Progenitor cell of endocrine pancreas (in vitro differentiated cells): ENCODE measurements around the gene PRKCZ. TPM values are rescaled to one million over a fixed set of nuclear protein-coding genes. Genes with fewer than 3 reads are reported as not detected.

ENCODE experiments used
- DNase-seq: peaks from one replicate; pipeline ENCODE4 v3.0.0; 2021; ENCODE audit warnings: low spot score; ENCODE audit not compliant: unreplicated experiment
- H3K27ac Mint-ChIP-seq: 2 replicates; pipeline ENCODE4 v1.8.0; 2021; ENCODE audit warnings: mild to moderate bottlenecking, moderate library complexity, mixed read lengths
- H3K27me3 Mint-ChIP-seq: 2 replicates; pipeline ENCODE4 v1.8.0; 2021; ENCODE audit warnings: mixed read lengths
- H3K36me3 Mint-ChIP-seq: 2 replicates; pipeline ENCODE4 v1.8.0; 2022; ENCODE audit warnings: mixed read lengths; ENCODE audit not compliant: insufficient read depth
- H3K4me1 Mint-ChIP-seq: 2 replicates; pipeline ENCODE4 v1.8.0; 2021; ENCODE audit warnings: low read depth, mixed read lengths
- H3K4me3 Mint-ChIP-seq: 2 replicates; pipeline ENCODE4 v1.8.0; 2021; ENCODE audit warnings: low read depth, mild to moderate bottlenecking, moderate library complexity, mixed read lengths
- H3K9me3 Mint-ChIP-seq: 2 replicates; pipeline ENCODE4 v1.8.0; 2021; ENCODE audit warnings: low read depth, mixed read lengths
- CTCF ChIP-seq: fragments of 200-600 bp; sonication (generic); IDR thresholded peaks from one replicate; pipeline ENCODE4 v1.5.0; 2021; ENCODE audit warnings: antibody characterized with exemption, mild to moderate bottlenecking; ENCODE audit not compliant: unreplicated experiment
- total RNA-seq: library from RNA; stranded (reverse); gene quantifications from 2 replicates; pipeline ENCODE4 v1.2.1, GENCODE V29; 2021

The PRKCZ gene
- total RNA-seq, 1 donor from 2014 or later, result 71.5 TPM

- Mint-ChIP-seq H3K4me1 (no peaks in the 10 kb centered on the region), H3K4me3 (no peak overlapping the region), H3K27me3 (no peaks in the 10 kb centered on the region), H3K9me3 (no peaks in the 10 kb centered on the region), H3K36me3 (no peaks in the 10 kb centered on the region), H3K27ac (no peak overlapping the region)
- no peak for TF ChIP-seq CTCF
- DNase-seq, result no peak
Observed at GRCh38 chr1:2088458-2088857, 38.2 kb downstream of the PRKCZ start.

- no peaks in the 10 kb centered on the region for H3K4me1 Mint-ChIP-seq
- DNase-seq, result no peak
Observed at GRCh38 chr1:2089051-2089450, 38.8 kb downstream of the PRKCZ start.

GRCh38 chr1:2090216-2090890 lies 40.1 kb downstream of the PRKCZ start:
- Mint-ChIP-seq H3K36me3 (no peaks in the 10 kb centered on the region), H3K27ac (no peak overlapping the region), H3K4me3 (no peak overlapping the region), H3K9me3 (no peaks in the 10 kb centered on the region), H3K4me1 (no peaks in the 10 kb centered on the region), H3K27me3 (no peaks in the 10 kb centered on the region)
- no peak for DNase-seq
- TF ChIP-seq CTCF, result no peak

More at GRCh38 chr1:2089051-2089450, 38.8 kb downstream of the PRKCZ start:
- TF ChIP-seq CTCF, result no peak
- H3K4me3 Mint-ChIP-seq, result no peak overlapping the region
- no peaks in the 10 kb centered on the region for H3K36me3 Mint-ChIP-seq
- H3K9me3 Mint-ChIP-seq, result no peaks in the 10 kb centered on the region
- no peaks in the 10 kb centered on the region for H3K27me3 Mint-ChIP-seq
- peak overlapping the region; percentile 74 for H3K27ac Mint-ChIP-seq

- H3K27ac Mint-ChIP-seq, result peak overlapping the region; percentile 25
- DNase-seq, result peak; percentile 25
- no peak overlapping the region for H3K4me3 Mint-ChIP-seq
- H3K4me1 Mint-ChIP-seq, result no peaks in the 10 kb centered on the region
- H3K36me3 Mint-ChIP-seq, result peaks cover 4% of the 10 kb centered on the region
- peak; percentile 60 for TF ChIP-seq CTCF
- no peaks in the 10 kb centered on the region for H3K27me3 Mint-ChIP-seq
- H3K9me3 Mint-ChIP-seq, result no peaks in the 10 kb centered on the region
Observed at GRCh38 chr1:2091611-2092604, 41.7 kb downstream of the PRKCZ start.

- H3K9me3 Mint-ChIP-seq, result peaks cover 4% of the 10 kb centered on the region
- H3K4me1 Mint-ChIP-seq, result no peaks in the 10 kb centered on the region
- no peak for TF ChIP-seq CTCF
- no peaks in the 10 kb centered on the region for H3K27me3 Mint-ChIP-seq
- no peak overlapping the region for H3K4me3 Mint-ChIP-seq
- H3K36me3 Mint-ChIP-seq, result peaks cover 9% of the 10 kb centered on the region
- H3K27ac Mint-ChIP-seq, result no peak overlapping the region
- no peak for DNase-seq
Observed at GRCh38 chr1:2093055-2093454, 42.8 kb downstream of the PRKCZ start.
